GM23338 (cell line): ENCODE results near the gene FMO1. TPM values are rescaled to one million over a fixed set of nuclear protein-coding genes. Genes with fewer than 3 reads are reported as not detected.
A peak's percentile ranks its signal among the peaks of the same experiment; 100 is the strongest.
"Not testable (repeated sequence)": the region's sequence is repeated elsewhere in the genome, so short reads cannot be mapped to it uniquely, and the experiment has no call there.

Experiments used
- ATAC-seq: fragments of 200-7000 bp; cut with Tn5 transposase; 3 replicates; pipeline ENCODE4 v1.9.1; 2020
- DNase-seq: peaks from one replicate; pipeline ENCODE4 v3.0.0-alpha.2; 2015; ENCODE audit warnings: low spot score
- H2AFZ ChIP-seq: fragments of 200-600 bp; sonication (generic); 2 replicates; pipeline ENCODE4 v1.8.0; 2016; ENCODE audit warnings: antibody characterized with exemption, mild to moderate bottlenecking, moderate library complexity
- H3F3A ChIP-seq: fragments of 200-600 bp; sonication (generic); replicated peaks from 2 replicates; pipeline ENCODE4 v1.8.0; 2017; ENCODE audit warnings: antibody characterized with exemption, mixed run types, low read depth
- H3K27ac ChIP-seq: fragments of 200-600 bp; sonication (generic); 2 replicates; pipeline ENCODE4 v1.6.1; 2016; ENCODE audit warnings: low read depth
- H3K27me3 ChIP-seq: fragments of 200-600 bp; sonication (generic); 2 replicates; pipeline ENCODE4 v1.8.0; 2016; ENCODE audit warnings: mild to moderate bottlenecking, mixed run types, moderate library complexity; ENCODE audit not compliant: insufficient read depth
- H3K36me3 ChIP-seq: fragments of 200-600 bp; sonication (generic); 2 replicates; pipeline ENCODE4 v1.8.0; 2016; ENCODE audit warnings: mild to moderate bottlenecking; ENCODE audit not compliant: insufficient read depth
- H3K4me1 ChIP-seq: fragments of 200-600 bp; sonication (generic); 2 replicates; pipeline ENCODE4 v1.8.0; 2016; ENCODE audit warnings: mild to moderate bottlenecking, moderate library complexity; ENCODE audit not compliant: insufficient read depth
- H3K4me2 ChIP-seq: fragments of 200-600 bp; sonication (generic); 2 replicates; pipeline ENCODE4 v1.7.1; 2017; ENCODE audit warnings: mixed run types
- H3K4me3 ChIP-seq: fragments of 200-600 bp; sonication (generic); 2 replicates; pipeline ENCODE4 v1.6.1; 2016; ENCODE audit warnings: mixed run types
- H3K79me2 ChIP-seq: fragments of 200-600 bp; sonication (generic); replicated peaks from 2 replicates; pipeline ENCODE4 v1.8.0; 2017; ENCODE audit warnings: mild to moderate bottlenecking; ENCODE audit not compliant: insufficient read depth
- H3K9me2 ChIP-seq: fragments of 200-600 bp; sonication (generic); 2 replicates; pipeline ENCODE4 v1.8.0; 2017; ENCODE audit not compliant: insufficient read depth
- H4K20me1 ChIP-seq: fragments of 200-600 bp; sonication (generic); replicated peaks from 2 replicates; pipeline ENCODE4 v1.8.0; 2017; ENCODE audit warnings: mild to moderate bottlenecking; ENCODE audit not compliant: insufficient read depth
- H3K27ac Mint-ChIP-seq: 2 replicates; pipeline ENCODE4 v1.8.0; 2020; ENCODE audit warnings: inconsistent platforms, mild to moderate bottlenecking, moderate library complexity, mixed read lengths
- H3K27me3 Mint-ChIP-seq: 3 replicates; pipeline ENCODE4 v1.8.0; 2022; ENCODE audit warnings: low read depth, mild to moderate bottlenecking, moderate library complexity, mixed read lengths, inconsistent platforms; ENCODE audit not compliant: insufficient read depth, poor library complexity
- H3K36me3 Mint-ChIP-seq: 3 replicates; pipeline ENCODE4 v1.8.0; 2021; ENCODE audit warnings: low read depth, mild to moderate bottlenecking, inconsistent platforms, moderate library complexity, mixed read lengths
- H3K4me1 Mint-ChIP-seq: 3 replicates; pipeline ENCODE4 v1.8.0; 2020; ENCODE audit warnings: mild to moderate bottlenecking, inconsistent platforms, mixed read lengths
- H3K4me3 Mint-ChIP-seq: 3 replicates; pipeline ENCODE4 v1.8.0; 2021; ENCODE audit warnings: moderate library complexity, mild to moderate bottlenecking, inconsistent platforms, mixed read lengths
- H3K9me3 Mint-ChIP-seq: 3 replicates; pipeline ENCODE4 v1.8.0; 2020; ENCODE audit warnings: moderate library complexity, mild to moderate bottlenecking, inconsistent platforms, mixed read lengths
- CREB1 ChIP-seq: fragments of 250-450 bp; sonication (Bioruptor Pico); IDR thresholded peaks from 2 replicates; pipeline ENCODE4 v1.5.0; 2020; ENCODE audit warnings: low read depth, mild to moderate bottlenecking, moderate library complexity
- ETS1 ChIP-seq: IDR thresholded peaks from 2 replicates; pipeline ENCODE4 v1.6.1; 2016; ENCODE audit warnings: antibody characterized with exemption
- EZH2 ChIP-seq: fragments of 200-600 bp; sonication (generic); IDR thresholded peaks from one replicate; pipeline ENCODE4 v1.8.0; 2017; ENCODE audit warnings: antibody characterized with exemption, mild to moderate bottlenecking, low read depth; ENCODE audit not compliant: unreplicated experiment
- EZH2phosphoT487 ChIP-seq: fragments of 200-600 bp; sonication (generic); IDR thresholded peaks from one replicate; pipeline ENCODE4 v1.8.1; 2018; ENCODE audit warnings: antibody characterized with exemption; ENCODE audit not compliant: unreplicated experiment
- POLR2AphosphoS5 ChIP-seq: IDR thresholded peaks from 2 replicates; pipeline ENCODE4 v1.6.1; 2016; ENCODE audit warnings: antibody characterized with exemption, low read depth
- REST ChIP-seq: IDR thresholded peaks from one replicate; pipeline ENCODE4 v1.6.1; 2018; ENCODE audit warnings: antibody characterized with exemption; ENCODE audit not compliant: unreplicated experiment
- STAT1 ChIP-seq: IDR thresholded peaks from one replicate; pipeline ENCODE4 v1.6.1; 2016; ENCODE audit warnings: antibody characterized with exemption; ENCODE audit not compliant: unreplicated experiment
- ZNF462 ChIP-seq: fragments of 250-450 bp; sonication (Bioruptor Pico); IDR thresholded peaks from 2 replicates; pipeline ENCODE4 v1.5.0; 2020; ENCODE audit warnings: mild to moderate bottlenecking, moderate library complexity
- polyA plus RNA-seq: library from polyadenylated mRNA; unstranded; fragments of >200 nt; fragmentation: Nextera tagmentation; extraction: Ambion mirVana; gene quantifications from 2 replicates; pipeline ENCODE4 v1.2.1, GENCODE V29; 2016
- total RNA-seq: library from RNA; depleted of rRNA; stranded (reverse); fragments of >200 nt; shearing (Covaris generic); gene quantifications from 2 replicates; pipeline ENCODE4 v1.2.3, GENCODE V29; 2014

Gene FMO1
- total and polyA plus RNA-seq, 2 experiments from 2014 or later = 0.19 TPM; not detected in 1

GRCh38 chr1:171231326-171231725 is 17.0 kb upstream of the FMO1 start (continued):
- no peak for TF ChIP-seq ZNF462 (CRISPR knock-in tag)
- TF ChIP-seq ETS1 = no peak
- no peak for TF ChIP-seq POLR2AphosphoS5
- TF ChIP-seq EZH2phosphoT487 = no peak

GRCh38 chr1:171233183-171233582 is 15.1 kb upstream of the FMO1 start:
- Mint-ChIP-seq H3K27me3 (peaks cover 7% of the 10 kb centered on the region), H3K4me3 (no peak overlapping the region), H3K9me3 (peaks cover 5% of the 10 kb centered on the region; the same call in 1 of the 3 replicates), H3K4me1 (no peaks in the 10 kb centered on the region), H3K36me3 (peaks cover 4% of the 10 kb centered on the region; the same call in 1 of the 3 replicates), H3K27ac (no peak overlapping the region)
- no peaks in the 10 kb centered on the region for H3K4me1 ChIP-seq
- H3K36me3 ChIP-seq = no peaks in the 10 kb centered on the region
- H3K9me2 ChIP-seq = peaks cover 7% of the 10 kb centered on the region; the same call in 1 of the 2 replicates
- TF ChIP-seq STAT1 = no peak
- no peak for TF ChIP-seq EZH2phosphoT487
- TF ChIP-seq EZH2 = no peak
- TF ChIP-seq CREB1 (CRISPR knock-in tag) = no peak
- TF ChIP-seq REST = no peak
- peak overlapping the region; percentile 35; the same call in 1 of the 2 replicates for H2AFZ ChIP-seq
- no peak overlapping the region for H3K4me2 ChIP-seq
- no peaks in the 10 kb centered on the region for H3F3A ChIP-seq
- DNase-seq (no peak), ATAC-seq (no peak)
- no peaks in the 10 kb centered on the region for H3K27me3 ChIP-seq
- H3K27ac ChIP-seq = no peak overlapping the region
- no peaks in the 10 kb centered on the region for H3K79me2 ChIP-seq
- no peak overlapping the region for H3K4me3 ChIP-seq
- no peaks in the 10 kb centered on the region for H4K20me1 ChIP-seq

GRCh38 chr1:171236231-171236630 is 12.1 kb upstream of the FMO1 start:
- not testable (repeated sequence) for H2AFZ ChIP-seq, H3K27me3 ChIP-seq, H4K20me1 ChIP-seq, H3K4me3 ChIP-seq, H3K9me2 ChIP-seq, H3K36me3 ChIP-seq, H3K4me2 ChIP-seq, H3K27me3 Mint-ChIP-seq, H3K27ac ChIP-seq, ATAC-seq, H3K4me1 ChIP-seq, H3K4me3 Mint-ChIP-seq, H3K4me1 Mint-ChIP-seq, H3K27ac Mint-ChIP-seq, DNase-seq, H3K79me2 ChIP-seq, H3F3A ChIP-seq, H3K36me3 Mint-ChIP-seq
- H3K9me3 Mint-ChIP-seq = peaks cover 14% of the 10 kb centered on the region; the same call in 2 of the 3 replicates
